ENCODE data around the gene GBGT1.
"Not testable (repeated sequence)": the region's sequence is repeated elsewhere in the genome, so short reads cannot be mapped to it uniquely, and the experiment has no call there.

The GBGT1 gene

GRCh38 chr9:133194597-133194996 lies 30.9 kb upstream of the GBGT1 start:
- no peak for DNase-seq

GRCh38 chr9:133191989-133192388 lies 28.3 kb upstream of the GBGT1 start:
- no peak for DNase-seq

GRCh38 chr9:133189826-133190225 lies 26.1 kb upstream of the GBGT1 start:
- no peak for DNase-seq

- no peak for DNase-seq
Observed at GRCh38 chr9:133188843-133189180, 25.1 kb upstream of the GBGT1 start.

- no peak for DNase-seq
Observed at GRCh38 chr9:133188006-133188842, 24.5 kb upstream of the GBGT1 start.

GRCh38 chr9:133187561-133188005 lies 23.9 kb upstream of the GBGT1 start:
- no peak for DNase-seq

- no peak for DNase-seq
Observed at GRCh38 chr9:133186736-133187135, 23.0 kb upstream of the GBGT1 start.

- DNase-seq: peak in 1 of 2 experiments; percentile 40
Observed at GRCh38 chr9:133184971-133185370, 21.3 kb upstream of the GBGT1 start.

GRCh38 chr9:133182151-133182550 lies 18.4 kb upstream of the GBGT1 start:
- DNase-seq: no peak

- no peak for DNase-seq
Observed at GRCh38 chr9:133181561-133181960, 17.8 kb upstream of the GBGT1 start.

GRCh38 chr9:133180953-133181352 lies 17.2 kb upstream of the GBGT1 start:
- no peak for DNase-seq

- DNase-seq: no peak
Observed at GRCh38 chr9:133173056-133173455, 9.3 kb upstream of the GBGT1 start.

- DNase-seq: no peak
Observed at GRCh38 chr9:133171161-133171961, 7.6 kb upstream of the GBGT1 start.

- DNase-seq: no peak
Observed at GRCh38 chr9:133170716-133171115, 7.0 kb upstream of the GBGT1 start.

- DNase-seq: not testable (repeated sequence)
Observed at GRCh38 chr9:133169687-133170086, 6.0 kb upstream of the GBGT1 start.

GRCh38 chr9:133169102-133169501 lies 5.4 kb upstream of the GBGT1 start:
- no peak for DNase-seq

GRCh38 chr9:133168432-133168831 lies 4.7 kb upstream of the GBGT1 start:
- no peak for DNase-seq

- DNase-seq: no peak
Observed at GRCh38 chr9:133167769-133168168, 4.1 kb upstream of the GBGT1 start.

GRCh38 chr9:133167096-133167730 lies 3.5 kb upstream of the GBGT1 start:
- DNase-seq: no peak

GRCh38 chr9:133166392-133166791 lies 2.7 kb upstream of the GBGT1 start:
- DNase-seq: no peak

GRCh38 chr9:133165452-133165730 lies 1.7 kb upstream of the GBGT1 start:
- DNase-seq: no peak

GRCh38 chr9:133164191-133164590 lies 477 bp upstream of the GBGT1 start:
- DNase-seq: no peak

- no peak for DNase-seq
Observed at GRCh38 chr9:133162861-133163503, 732 bp downstream of the GBGT1 start.
